ENCODE results near the gene SAPCD1. TPM values are rescaled to one million over a fixed set of nuclear protein-coding genes. Genes with fewer than 3 reads are reported as not detected.
"Not testable (repeated sequence)": the region's sequence is repeated elsewhere in the genome, so short reads cannot be mapped to it uniquely, and the experiment has no call there.

Gene SAPCD1
- total RNA-seq, 1 donor from 2014 or later = 1.2 TPM

DNA sequence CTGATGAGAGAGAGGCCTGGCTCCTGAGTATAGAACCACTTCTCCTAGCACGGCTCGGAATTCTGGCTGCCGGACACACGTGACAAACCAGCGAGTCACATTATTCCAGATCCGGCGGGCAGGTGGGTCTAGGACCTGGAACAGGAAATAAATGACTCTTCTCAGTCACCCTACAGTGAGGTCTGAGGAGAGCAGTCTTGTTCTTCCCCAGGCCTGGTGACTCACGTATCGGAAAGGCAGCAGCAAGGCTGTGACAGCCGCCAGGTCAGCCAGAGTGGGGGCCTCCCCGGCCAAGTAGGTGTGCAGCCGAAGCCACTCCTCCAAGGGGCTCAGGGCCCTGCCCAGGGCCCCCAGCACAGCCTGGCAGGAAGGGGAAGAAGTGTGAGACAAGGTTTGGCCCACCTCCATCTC is 30.3 kb downstream of the SAPCD1 start:
- Histone ChIP-seq H3K36me3 (ENCODE audit: insufficient read depth, low read length) (peaks cover 24% of the 10 kb centered on the region), H3K27me3 (ENCODE audit: insufficient read depth, low read length) (no peaks in the 10 kb centered on the region), H3K9me3 (ENCODE audit: insufficient read depth, low read depth, low read length) (no peaks in the 10 kb centered on the region), H3K4me1 (ENCODE audit: insufficient read depth, low read length) (peaks cover 21% of the 10 kb centered on the region), H3K27ac (ENCODE audit: low read depth, low read length) (peak overlapping the region; percentile 52), H2AFZ (ENCODE audit: low read depth, low read length) (no peak overlapping the region), H3K4me2 (ENCODE audit: low read length) (peak overlapping the region; percentile 89), H4K20me1 (ENCODE audit: insufficient read depth, low read length) (peaks cover 11% of the 10 kb centered on the region), H3K9ac (ENCODE audit: low read length) (peak overlapping the region; percentile 20), H3K79me2 (ENCODE audit: insufficient read depth, low read length) (peaks cover 47% of the 10 kb centered on the region), H3K4me3 (ENCODE audit: insufficient read depth, low read depth, low read length) (peak overlapping the region; percentile 1)
- H3K27ac Mint-ChIP-seq (ENCODE audit: unreplicated experiment) = peak overlapping the region; percentile 48
- H3K36me3 Mint-ChIP-seq (ENCODE audit: low read depth, unreplicated experiment) = peaks cover 10% of the 10 kb centered on the region
- no peaks in the 10 kb centered on the region for H3K27me3 Mint-ChIP-seq (ENCODE audit: low read depth, unreplicated experiment)
- DNase-seq (ENCODE audit: low read depth) (peak; percentile 52), FAIRE-seq (no peak)
- H3K4me3 Mint-ChIP-seq (ENCODE audit: unreplicated experiment) = peak overlapping the region; percentile 20
- TF ChIP-seq, protein P1, sequence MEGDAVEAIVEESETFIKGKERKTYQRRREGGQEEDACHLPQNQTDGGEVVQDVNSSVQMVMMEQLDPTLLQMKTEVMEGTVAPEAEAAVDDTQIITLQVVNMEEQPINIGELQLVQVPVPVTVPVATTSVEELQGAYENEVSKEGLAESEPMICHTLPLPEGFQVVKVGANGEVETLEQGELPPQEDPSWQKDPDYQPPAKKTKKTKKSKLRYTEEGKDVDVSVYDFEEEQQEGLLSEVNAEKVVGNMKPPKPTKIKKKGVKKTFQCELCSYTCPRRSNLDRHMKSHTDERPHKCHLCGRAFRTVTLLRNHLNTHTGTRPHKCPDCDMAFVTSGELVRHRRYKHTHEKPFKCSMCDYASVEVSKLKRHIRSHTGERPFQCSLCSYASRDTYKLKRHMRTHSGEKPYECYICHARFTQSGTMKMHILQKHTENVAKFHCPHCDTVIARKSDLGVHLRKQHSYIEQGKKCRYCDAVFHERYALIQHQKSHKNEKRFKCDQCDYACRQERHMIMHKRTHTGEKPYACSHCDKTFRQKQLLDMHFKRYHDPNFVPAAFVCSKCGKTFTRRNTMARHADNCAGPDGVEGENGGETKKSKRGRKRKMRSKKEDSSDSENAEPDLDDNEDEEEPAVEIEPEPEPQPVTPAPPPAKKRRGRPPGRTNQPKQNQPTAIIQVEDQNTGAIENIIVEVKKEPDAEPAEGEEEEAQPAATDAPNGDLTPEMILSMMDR (IDR thresholded peaks at IDR 0.05; ENCODE audit: insufficient read depth, low read depth, low read length) = no peak
- TF ChIP-seq EZH2 (IDR thresholded peaks at IDR 0.05; ENCODE audit: insufficient read depth, low read length) = no peak
- peaks cover 11% of the 10 kb centered on the region for H3K4me1 Mint-ChIP-seq (ENCODE audit: low read depth, unreplicated experiment)
- H3K9me3 Mint-ChIP-seq (ENCODE audit: unreplicated experiment) = no peaks in the 10 kb centered on the region

DNA sequence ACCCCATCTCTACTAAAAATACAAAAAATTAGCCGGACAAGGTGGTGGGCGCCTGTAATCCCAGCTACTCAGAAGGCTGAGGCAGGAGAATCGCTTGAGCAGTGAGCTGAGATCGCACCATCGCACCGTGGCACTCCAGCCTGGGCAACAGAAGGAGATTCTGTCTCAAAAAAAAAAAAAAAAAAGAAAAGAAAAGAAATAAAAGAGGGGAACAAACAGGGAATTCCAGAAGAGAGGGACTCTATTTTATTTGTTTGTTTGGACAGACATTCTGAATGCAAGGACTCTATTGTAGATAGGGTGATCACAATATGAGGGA is 31.4 kb downstream of the SAPCD1 start:
- not testable (repeated sequence) for H3K36me3 Mint-ChIP-seq (ENCODE audit: low read depth, unreplicated experiment); H3K9me3 Mint-ChIP-seq (ENCODE audit: unreplicated experiment); DNase-seq (ENCODE audit: low read depth); H3K27me3 ChIP-seq (ENCODE audit: insufficient read depth, low read length); H2AFZ ChIP-seq (ENCODE audit: low read depth, low read length); H3K27me3 Mint-ChIP-seq (ENCODE audit: low read depth, unreplicated experiment); H3K27ac Mint-ChIP-seq (ENCODE audit: unreplicated experiment); FAIRE-seq; H3K9me3 ChIP-seq (ENCODE audit: insufficient read depth, low read depth, low read length)
- Histone ChIP-seq H3K27ac (ENCODE audit: low read depth, low read length) (peak overlapping the region; percentile 94), H3K36me3 (ENCODE audit: insufficient read depth, low read length) (peaks cover 22% of the 10 kb centered on the region), H3K4me1 (ENCODE audit: insufficient read depth, low read length) (peaks cover 21% of the 10 kb centered on the region), H3K9ac (ENCODE audit: low read length) (peak overlapping the region; percentile 94), H3K4me2 (ENCODE audit: low read length) (peak overlapping the region; percentile 89), H4K20me1 (ENCODE audit: insufficient read depth, low read length) (peaks cover 11% of the 10 kb centered on the region), H3K4me3 (ENCODE audit: insufficient read depth, low read depth, low read length) (peak overlapping the region; percentile 79), H3K79me2 (ENCODE audit: insufficient read depth, low read length) (peaks cover 47% of the 10 kb centered on the region)
- Mint-ChIP-seq H3K4me3 (ENCODE audit: unreplicated experiment) (peak overlapping the region; percentile 99), H3K4me1 (ENCODE audit: low read depth, unreplicated experiment) (peaks cover 11% of the 10 kb centered on the region)

DNA sequence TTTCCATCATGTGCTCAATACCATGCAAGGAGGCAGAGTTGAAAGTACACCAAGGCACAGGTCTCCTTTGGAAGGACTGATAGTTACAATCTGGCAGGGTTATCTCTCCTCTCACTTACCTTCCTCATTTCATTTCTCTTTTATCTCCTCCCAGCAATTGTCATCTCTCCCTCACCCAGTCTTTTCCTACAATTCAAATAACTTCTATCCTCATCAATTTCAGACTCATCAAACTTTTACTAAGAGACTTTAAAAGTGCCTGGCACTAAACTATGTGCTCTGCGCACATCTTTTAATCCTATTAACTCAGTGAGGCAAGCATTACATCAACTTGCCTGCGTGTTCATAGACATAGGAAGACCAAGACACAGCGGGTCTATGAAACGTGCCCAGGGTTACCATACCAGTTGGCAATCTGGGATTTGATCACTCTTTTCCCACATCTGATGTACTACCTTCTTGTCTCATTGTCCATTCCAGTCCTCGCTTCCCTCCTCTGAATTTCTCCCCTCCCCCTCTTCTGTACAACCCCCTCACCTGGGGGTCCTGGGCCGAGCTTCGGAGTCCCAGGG is 31.9 kb downstream of the SAPCD1 start:
- Histone ChIP-seq H4K20me1 (ENCODE audit: insufficient read depth, low read length) (peaks cover 11% of the 10 kb centered on the region), H3K9me3 (ENCODE audit: insufficient read depth, low read depth, low read length) (no peaks in the 10 kb centered on the region), H3K4me2 (ENCODE audit: low read length) (peak overlapping the region; percentile 89), H3K79me2 (ENCODE audit: insufficient read depth, low read length) (peaks cover 44% of the 10 kb centered on the region), H3K4me3 (ENCODE audit: insufficient read depth, low read depth, low read length) (peak overlapping the region; percentile 79), H2AFZ (ENCODE audit: low read depth, low read length) (no peak overlapping the region), H3K4me1 (ENCODE audit: insufficient read depth, low read length) (peaks cover 21% of the 10 kb centered on the region), H3K9ac (ENCODE audit: low read length) (peak overlapping the region; percentile 94), H3K27me3 (ENCODE audit: insufficient read depth, low read length) (no peaks in the 10 kb centered on the region), H3K27ac (ENCODE audit: low read depth, low read length) (peak overlapping the region; percentile 94), H3K36me3 (ENCODE audit: insufficient read depth, low read length) (peaks cover 19% of the 10 kb centered on the region)
- no peak for FAIRE-seq
- peaks cover 11% of the 10 kb centered on the region for H3K4me1 Mint-ChIP-seq (ENCODE audit: low read depth, unreplicated experiment)
- no peak for DNase-seq (ENCODE audit: low read depth)
- TF ChIP-seq, protein P1 (IDR thresholded peaks at IDR 0.05; ENCODE audit: insufficient read depth, low read depth, low read length) = no peak
- no peak for TF ChIP-seq EZH2 (IDR thresholded peaks at IDR 0.05; ENCODE audit: insufficient read depth, low read length)
- peak overlapping the region; percentile 99 for H3K4me3 Mint-ChIP-seq (ENCODE audit: unreplicated experiment)
- peaks cover 10% of the 10 kb centered on the region for H3K36me3 Mint-ChIP-seq (ENCODE audit: low read depth, unreplicated experiment)
- H3K27me3 Mint-ChIP-seq (ENCODE audit: low read depth, unreplicated experiment) = no peaks in the 10 kb centered on the region
- H3K9me3 Mint-ChIP-seq (ENCODE audit: unreplicated experiment) = no peaks in the 10 kb centered on the region
- peak overlapping the region; percentile 68 for H3K27ac Mint-ChIP-seq (ENCODE audit: unreplicated experiment)

Measured in astrocyte (in vitro differentiated cells and primary cell).